H1 (cell line): Measurements from ENCODE around the gene PDE9A. TPM values are rescaled to one million over a fixed set of nuclear protein-coding genes. Genes with fewer than 3 reads are reported as not detected.

Experiments used
- CTCF ChIA-PET: fragments of 300-600 bp; sonication (Branson Sonifier 250); formaldehyde crosslinking; loops from one replicate; lab custom pipeline; 2021; ENCODE audit not compliant: partially characterized antibody; lab: Charles Lee
- POLR2A ChIA-PET: fragments of 300-600 bp; sonication (Branson Sonifier 250); formaldehyde crosslinking; loops from one replicate; lab custom pipeline; 2021; ENCODE audit warnings: inconsistent platforms; ENCODE audit not compliant: partially characterized antibody; lab: Charles Lee
- DNase-seq, 2 experiments: peaks; one replicate each; pipeline versions ENCODE4 v3.0.0 to v3.0.0-alpha.2; 2010 to 2022; ENCODE audit warnings: low spot score in 2 of 2, low read depth in 1 of 2, mixed read lengths in 1 of 2
- FAIRE-seq: peaks from 2 replicates; lab custom pipeline; 2011; peaks lifted over from hg19 to GRCh38; lab: Jason Lieb, UNC
- H2AFZ ChIP-seq: 2 replicates; pipeline ENCODE4 v1.8.1; 2012; ENCODE audit warnings: low read length, inconsistent platforms
- H2AK5ac ChIP-seq: 2 replicates; pipeline ENCODE4 v1.6.1; 2013; ENCODE audit warnings: low read depth, low read length
- H2BK120ac ChIP-seq: replicated peaks from 2 replicates; pipeline ENCODE3; 2013; ENCODE audit warnings: low read depth, low read length, inconsistent platforms
- H2BK12ac ChIP-seq: 2 replicates; pipeline ENCODE4 v1.6.1; 2013; ENCODE audit warnings: low read depth, low read length
- H2BK15ac ChIP-seq: 2 replicates; pipeline ENCODE4 v1.6.1; 2013; ENCODE audit warnings: low read length
- H2BK20ac ChIP-seq: 2 replicates; pipeline ENCODE4 v1.6.1; 2013; ENCODE audit warnings: low read length
- H2BK5ac ChIP-seq: 2 replicates; pipeline ENCODE4 v1.6.1; 2013; ENCODE audit warnings: low read depth, low read length
- H3K14ac ChIP-seq: 2 replicates; pipeline ENCODE4 v1.6.1; 2013; ENCODE audit warnings: inconsistent platforms; ENCODE audit not compliant: insufficient read length
- H3K18ac ChIP-seq: 2 replicates; pipeline ENCODE4 v1.6.1; 2013; ENCODE audit warnings: low read length; ENCODE audit errors: extremely low read depth
- H3K23ac ChIP-seq: 2 replicates; pipeline ENCODE4 v1.6.1; 2013; ENCODE audit warnings: inconsistent platforms; ENCODE audit not compliant: insufficient read length
- H3K23me2 ChIP-seq: 2 replicates; pipeline ENCODE4 v1.6.1; 2013; ENCODE audit warnings: low read depth, low read length
- H3K27ac ChIP-seq: 2 replicates; pipeline ENCODE4 v1.6.1; 2011; ENCODE audit warnings: low read depth, low read length, inconsistent platforms
- H3K27me3 ChIP-seq, 4 experiments: replicated peaks in 1 of 4; 1 replicate in 1 of 4; 2 replicates in 3 of 4; pipeline versions ENCODE4 v1.6.1 to v1.8.1; 2011 to 2013; ENCODE audit warnings: low read length in 3 of 4, mild to moderate bottlenecking in 3 of 4, inconsistent platforms in 2 of 4, mixed read lengths in 2 of 4, moderate library complexity in 1 of 4; ENCODE audit not compliant: control insufficient read depth in 3 of 4, insufficient read depth in 3 of 4; ENCODE audit errors: extremely low read depth in 1 of 4
- H3K36me3 ChIP-seq, 4 experiments: 2 replicates each; pipeline versions ENCODE4 v1.6.1 to v1.8.1; 2011 to 2013; ENCODE audit warnings: mild to moderate bottlenecking in 4 of 4, low read length in 3 of 4, moderate library complexity in 2 of 4, control low read depth in 1 of 4, inconsistent platforms in 1 of 4; ENCODE audit not compliant: insufficient read depth in 4 of 4, control insufficient read depth in 2 of 4
- H3K4ac ChIP-seq: replicated peaks from 2 replicates; pipeline ENCODE3; 2013; ENCODE audit warnings: low read length, low read depth, mixed read lengths, inconsistent platforms; ENCODE audit not compliant: insufficient read length
- H3K4me1 ChIP-seq, 4 experiments: replicated peaks in 1 of 4; 1 replicate in 1 of 4; 2 replicates in 3 of 4; pipeline versions ENCODE4 v1.6.1 to v1.8.1; 2011 to 2013; ENCODE audit warnings: low read length in 3 of 4, inconsistent platforms in 2 of 4, mixed read lengths in 1 of 4; ENCODE audit not compliant: insufficient read depth in 4 of 4, control insufficient read depth in 3 of 4
- H3K4me2 ChIP-seq, 2 experiments: 2 replicates each; pipeline versions ENCODE4 v1.6.1 to v1.8.1; 2011 to 2013; ENCODE audit warnings: low read depth in 2 of 2, low read length in 2 of 2, control low read depth in 1 of 2, inconsistent platforms in 1 of 2, mild to moderate bottlenecking in 1 of 2; ENCODE audit not compliant: insufficient read depth in 1 of 2
- H3K4me3 ChIP-seq, 4 experiments: fragments of 200-600, 300-600 bp in 1 of 4; sonication (generic), shearing (Covaris generic), sonication (Bioruptor Twin) in 1 of 4; 2 replicates each; pipeline versions ENCODE4 v1.5.1 to v1.8.1; 2011 to 2016; ENCODE audit warnings: low read length in 4 of 4, low read depth in 3 of 4, control low read depth in 2 of 4, inconsistent platforms in 2 of 4, mild to moderate bottlenecking in 2 of 4, mixed read lengths in 1 of 4, moderate library complexity in 1 of 4; ENCODE audit not compliant: insufficient read depth in 2 of 4; ENCODE audit errors: extremely low read depth in 1 of 4
- H3K56ac ChIP-seq: replicated peaks from 2 replicates; pipeline ENCODE3; 2013; ENCODE audit warnings: low read depth, mild to moderate bottlenecking, mixed read lengths, low read length, inconsistent platforms; ENCODE audit not compliant: insufficient read length
- H3K79me1 ChIP-seq: 2 replicates; pipeline ENCODE4 v1.6.1; 2013; ENCODE audit warnings: low read depth, low read length, control low read depth
- H3K79me2 ChIP-seq, 2 experiments: 2 replicates each; pipeline versions ENCODE4 v1.6.1 to v1.8.1; 2012 to 2013; ENCODE audit warnings: low read length in 2 of 2, mild to moderate bottlenecking in 2 of 2, inconsistent platforms in 1 of 2; ENCODE audit not compliant: insufficient read depth in 2 of 2, control insufficient read depth in 1 of 2
- H3K9ac ChIP-seq, 4 experiments: replicated peaks in 1 of 4; 1 replicate in 1 of 4; 2 replicates in 3 of 4; pipeline versions ENCODE4 v1.6.1 to v1.8.1; 2011 to 2013; ENCODE audit warnings: low read depth in 3 of 4, low read length in 3 of 4, control low read depth in 2 of 4, mild to moderate bottlenecking in 2 of 4, moderate library complexity in 2 of 4, inconsistent platforms in 1 of 4; ENCODE audit errors: extremely low read depth in 1 of 4
- H3K9me3 ChIP-seq, 2 experiments: 2 replicates each; pipeline versions ENCODE4 v1.6.1 to v1.8.1; 2012 to 2013; ENCODE audit warnings: mild to moderate bottlenecking in 2 of 2, moderate library complexity in 2 of 2, control low read depth in 1 of 2, inconsistent platforms in 1 of 2, low read depth in 1 of 2, low read length in 1 of 2, mixed read lengths in 1 of 2; ENCODE audit not compliant: insufficient read depth in 2 of 2
- H4K20me1 ChIP-seq, 2 experiments: replicated peaks in 1 of 2; 2 replicates each; pipeline versions ENCODE3 to v1.8.1; 2011 to 2013; ENCODE audit warnings: inconsistent platforms in 2 of 2, low read length in 2 of 2, mild to moderate bottlenecking in 1 of 2; ENCODE audit not compliant: insufficient read depth in 2 of 2, control insufficient read depth in 1 of 2
- H4K5ac ChIP-seq: 2 replicates; pipeline ENCODE4 v1.6.1; 2013; ENCODE audit warnings: low read length, low read depth, mixed read lengths, inconsistent platforms; ENCODE audit not compliant: insufficient read length
- H4K8ac ChIP-seq: 2 replicates; pipeline ENCODE4 v1.8.0; 2013; ENCODE audit warnings: mild to moderate bottlenecking, moderate library complexity, low read length, inconsistent platforms; ENCODE audit not compliant: insufficient read depth; ENCODE audit errors: extremely low read depth
- H4K91ac ChIP-seq: replicated peaks from 2 replicates; pipeline ENCODE3; 2013; ENCODE audit warnings: low read length, mixed read lengths, inconsistent platforms; ENCODE audit not compliant: insufficient read length
- EP300 ChIP-seq, 2 experiments: IDR thresholded peaks; 1 replicate in 1 of 2; 2 replicates in 1 of 2; pipeline ENCODE4 v1.6.1; 2011 to 2012; ENCODE audit warnings: low read depth in 2 of 2, low read length in 2 of 2, mild to moderate bottlenecking in 2 of 2, borderline replicate concordance in 1 of 2, inconsistent platforms in 1 of 2, moderate library complexity in 1 of 2
- JUN ChIP-seq: IDR thresholded peaks from 2 replicates; pipeline ENCODE4 v1.6.1; 2011; ENCODE audit warnings: low read depth, mild to moderate bottlenecking, improper control_type of control experiment, low read length
- POLR2AphosphoS5 ChIP-seq: IDR thresholded peaks from 2 replicates; pipeline ENCODE4 v1.6.1; 2011; ENCODE audit warnings: low read depth, low read length
- RBBP5 ChIP-seq: IDR thresholded peaks from 2 replicates; pipeline ENCODE4 v1.7.1; 2012; ENCODE audit warnings: low read depth, mild to moderate bottlenecking, inconsistent platforms, low read length, moderate library complexity, borderline replicate concordance
- SP1 ChIP-seq: IDR thresholded peaks from 2 replicates; pipeline ENCODE4 v1.6.1; 2011; ENCODE audit warnings: low read depth, low read length
- WGBS, 2 experiments: shearing (Covaris generic) in 1 of 2; methylation state at CpG; one replicate each; pipeline versions ENCODE4 v1.1.6 to v1.1.7; 2013 to 2015; ENCODE audit warnings: low lambda C conversion rate in 2 of 2, mixed read lengths in 2 of 2, inconsistent platforms in 1 of 2, low coverage in 1 of 2, missing lambda C conversion rate in 1 of 2; ENCODE audit not compliant: insufficient replicate concordance in 2 of 2, insufficient coverage in 1 of 2, insufficient read length in 1 of 2; ENCODE audit errors: extremely low coverage in 1 of 2, missing lambda C conversion rate in 1 of 2; 5-methylcytosine and 5-hydroxymethylcytosine counted together
- polyA plus RNA-seq, 7 experiments: library from polyadenylated mRNA; depleted of rRNA in 3 of 7; stranded (reverse) in 5 of 7; unstranded in 2 of 7; fragments of >200 nt in 5 of 7; fragments of 200-250 nt in 2 of 7; gene quantifications; 1 replicate in 5 of 7; 2 replicates in 1 of 7; 4 replicates in 1 of 7; pipeline versions ENCODE4 v1.2.1 to v1.2.3, GENCODE V29; 2011 to 2013; ENCODE audit warnings: missing spikeins in 2 of 7, mixed read lengths in 2 of 7
- total RNA-seq: library from RNA; stranded (reverse); fragmentation: NEBNext Ultra II Directional; extraction: Animal tissue kit (Norgen Biotek cat#: 25700); gene quantifications from 2 replicates; pipeline ENCODE4 v1.2.1, GENCODE V29; 2021

PDE9A gene
- total and polyA plus RNA-seq, 2 of the 8 experiments (the other 6 are each of a cell fraction or from before 2014, with no cell fraction given) = 39.2 to 45.9 TPM

GRCh38 chr21:42777064-42777756 is 123.8 kb downstream of the PDE9A start:
- WGBS, 2 experiments = 90% methylated on average over 18 of the region's 18 CpGs; no CpG with 5 or more reads in 1 of the 2 experiments
- FAIRE-seq = no peak
- Histone ChIP-seq H2BK5ac (no peak overlapping the region), H3K27me3 (peaks cover 0 to 21% (median 7%) of the 10 kb centered on the region in 4 experiments; a peak in 5 of 7 replicates), H3K79me1 (no peaks in the 10 kb centered on the region), H3K9ac (no peak overlapping the region), H2BK12ac (no peak overlapping the region), H3K79me2 (no peaks in the 10 kb centered on the region), H4K8ac (no peak overlapping the region), H3K27ac (no peak overlapping the region), H3K56ac (no peak overlapping the region), H3K4ac (no peak overlapping the region), H4K91ac (no peak overlapping the region), H3K18ac (no peak overlapping the region; the same call in 1 of the 2 replicates), H2AK5ac (peak overlapping the region; percentile 61; the same call in 1 of the 2 replicates), H2BK120ac (no peak overlapping the region)
- TF ChIP-seq POLR2AphosphoS5 (no peak), EP300 (IDR thresholded peaks at IDR 0.05; ENCODE audit: borderline replicate concordance in 1 of 2, low read depth in 2 of 2, low read length in 2 of 2) (no peak), RBBP5 (no peak), SP1 (no peak), JUN (no peak)
- TF ChIP-seq, all 59 proteins: peak for 0
- Histone ChIP-seq H4K20me1 (no peaks in the 10 kb centered on the region), H3K9me3 (no peaks in the 10 kb centered on the region), H3K14ac (no peak overlapping the region), H3K23me2 (peaks cover 8% of the 10 kb centered on the region), H3K4me1 (peaks cover 2 to 20% (median 13%) of the 10 kb centered on the region in 4 experiments), H3K36me3 (peaks cover 4 to 23% (median 7%) of the 10 kb centered on the region in 4 experiments; a peak in 7 of 8 replicates), H3K23ac (no peak overlapping the region), H2BK15ac (no peak overlapping the region), H3K4me2 (no peak overlapping the region), H2AFZ (no peak overlapping the region), H3K4me3 (no peak overlapping the region), H2BK20ac (no peak overlapping the region), H4K5ac (no peak overlapping the region)
- no peak for DNase-seq
- ChIA-PET POLR2A (interaction anchor here (0.6 to 1.3 kb wide), 5 partner anchors 9 to 101 kb away, joined by 3 to 4 read pairs (median 3); no protein-coding TSS in a partner anchor), CTCF (interaction anchor here (0.7 to 1.0 kb wide), 2 partner anchors 14 to 241 kb away, joined by 3 read pairs; no protein-coding TSS in a partner anchor)
